Left cardiac atrium (tissue), 4 donors: ENCODE results near the gene UNC45A. TPM values are rescaled to one million over a fixed set of nuclear protein-coding genes. Genes with fewer than 3 reads are reported as not detected.
A peak's percentile ranks its signal among the peaks of the same experiment; 100 is the strongest.

Experiments
- ATAC-seq, 2 donors: fragments of 200-7000 bp; cut with Tn5 transposase; one replicate each; pipeline ENCODE4 v1.9.1; 2020; ENCODE audit warnings: mild to moderate bottlenecking in 2 of 2, moderate library complexity in 2 of 2
- DNase-seq: peaks from one replicate; pipeline ENCODE4 v3.0.0-alpha.2; 2020
- intact Hi-C, 2 donors: fragments of 100-400 bp; cut with DNase I; formaldehyde crosslinking; loops; one replicate each; pipeline versions ENCODE4 v1.14.1 to v1.15.1; 2022 to 2023
- total RNA-seq, 2 donors: library from RNA; stranded (reverse); fragmentation: NEBNext Ultra II Directional; extraction: Animal tissue kit (Norgen Biotek cat#: 25700); gene quantifications; one replicate each; pipeline ENCODE4 v1.2.1, GENCODE V29; 2021
- donor health status: DM: no; HTN: yes; CAD: no.
- donor health status: DM: no; HTN: yes; CAD: no; lungs with severe emphysema.
- donor health status: DM: yes; HTN: yes; CAD: no.
- donor health status: Dilated cardiomyopathy.

Gene UNC45A
- total RNA-seq, 2 donors from 2014 or later = 27.3 to 29.5 TPM

- intact Hi-C loops = no loop called here
- ATAC-seq (peak; percentile 50 to 52), DNase-seq (peak; percentile 90)
Measured at GRCh38 chr15:90934256-90934948, 683 bp upstream of the UNC45A start.

GRCh38 chr15:90936823-90937222 is 1.7 kb downstream of the UNC45A start:
- intact Hi-C loops = no loop called here
- DNase-seq (no peak), ATAC-seq (no peak)

GRCh38 chr15:90938261-90938660 is 3.2 kb downstream of the UNC45A start:
- ATAC-seq = no peak
- intact Hi-C loops = no loop called here

GRCh38 chr15:90939756-90940155 is 4.7 kb downstream of the UNC45A start:
- intact Hi-C loops = no loop called here
- ATAC-seq (no peak), DNase-seq (peak; percentile 17)

More at GRCh38 chr15:90938261-90938660, 3.2 kb downstream of the UNC45A start:
- peak; percentile 8 for DNase-seq

- DNase-seq = peak; percentile 15
- intact Hi-C loops = no loop called here
- ATAC-seq = no peak
Measured at GRCh38 chr15:90941038-90941437, 6.0 kb downstream of the UNC45A start.

- ATAC-seq (no peak), DNase-seq (peak; percentile 20)
- intact Hi-C loops = no loop called here
Measured at GRCh38 chr15:90942354-90943120, 7.5 kb downstream of the UNC45A start.

GRCh38 chr15:90945091-90945490 is 10.0 kb downstream of the UNC45A start:
- ATAC-seq (no peak), DNase-seq (no peak)
- intact Hi-C loops = no loop called here

GRCh38 chr15:90946538-90946937 is 11.5 kb downstream of the UNC45A start:
- intact Hi-C loops = no loop called here
- no peak for DNase-seq
- no peak for ATAC-seq

- no peak for ATAC-seq
- no peak for DNase-seq
- intact Hi-C loops = no loop called here
Measured at GRCh38 chr15:90946941-90947576, 12.0 kb downstream of the UNC45A start.

- no peak for DNase-seq
- no peak for ATAC-seq
- intact Hi-C loops = no loop called here
Measured at GRCh38 chr15:90947577-90948357, 12.7 kb downstream of the UNC45A start.

- intact Hi-C loops = no loop called here
- DNase-seq = no peak
- ATAC-seq = no peak
Measured at GRCh38 chr15:90948506-90948905, 13.4 kb downstream of the UNC45A start.

- ATAC-seq (no peak), DNase-seq (no peak)
- intact Hi-C loops = loop anchor here in 1 of 2 donors (10.0 kb wide), 1 partner anchor 75 kb away; the partner anchor contains the start of gene VPS33B
Measured at GRCh38 chr15:90949979-90950675, 15.0 kb downstream of the UNC45A start.

GRCh38 chr15:90950676-90951075 is 15.6 kb downstream of the UNC45A start:
- DNase-seq (no peak), ATAC-seq (no peak)
- intact Hi-C loops = loop anchor here in 1 of 2 donors (10.0 kb wide), 1 partner anchor 74 kb away; the partner anchor contains the start of gene VPS33B

- intact Hi-C loops = loop anchor here in 1 of 2 donors (10.0 kb wide), 1 partner anchor 72 kb away; the partner anchor contains the start of gene VPS33B
- no peak for ATAC-seq
- DNase-seq = no peak
Measured at GRCh38 chr15:90952901-90953677, 18.0 kb downstream of the UNC45A start.

- ATAC-seq = no peak
- no peak for DNase-seq
- intact Hi-C loops = loop anchor here in 1 of 2 donors (10.0 kb wide), 1 partner anchor 71 kb away; the partner anchor contains the start of gene VPS33B
Measured at GRCh38 chr15:90953947-90954711, 19.0 kb downstream of the UNC45A start.

- peak; percentile 93 to 94 for ATAC-seq
- intact Hi-C loops = loop anchor here (5.0 to 10.0 kb wide), 2 partner anchors 70 to 317 kb away; partner anchors contain the start of gene VPS33B (in 1 of the 2)
- DNase-seq = peak; percentile 97
Measured at GRCh38 chr15:90954712-90955623, 19.9 kb downstream of the UNC45A start, which contains the start of gene RCCD1. Gene RCCD1 (plus strand): TSS chr15:90954884. CDS start chr15:90956735, 1,851 bp downstream.
